Measurements from ENCODE around the gene ARSG.
"Not testable (repeated sequence)": the region's sequence is repeated elsewhere in the genome, so short reads cannot be mapped to it uniquely, and the experiment has no call there.

Gene ARSG

DNA sequence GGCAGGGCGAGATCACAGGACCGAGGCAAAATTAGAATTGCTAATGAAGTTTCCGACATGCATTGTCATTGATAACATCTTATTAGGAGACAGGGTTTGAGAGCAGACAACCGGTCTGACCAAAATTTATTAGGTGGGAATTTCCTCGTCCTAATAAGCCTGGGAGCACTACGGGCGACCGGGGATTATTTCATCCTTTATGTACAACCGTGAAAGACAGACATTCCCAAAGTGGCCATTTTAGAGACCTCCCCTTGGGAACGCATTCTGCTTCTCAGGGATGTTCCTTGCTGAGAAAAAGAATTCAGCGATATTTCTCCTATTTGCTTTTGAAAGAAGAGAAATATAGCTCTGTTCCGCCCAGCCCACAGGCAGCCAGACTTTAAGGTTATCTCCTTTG is 40.6 kb downstream of the ARSG start:
- not testable (repeated sequence) for DNase-seq (ENCODE audit: low spot score)

DNA sequence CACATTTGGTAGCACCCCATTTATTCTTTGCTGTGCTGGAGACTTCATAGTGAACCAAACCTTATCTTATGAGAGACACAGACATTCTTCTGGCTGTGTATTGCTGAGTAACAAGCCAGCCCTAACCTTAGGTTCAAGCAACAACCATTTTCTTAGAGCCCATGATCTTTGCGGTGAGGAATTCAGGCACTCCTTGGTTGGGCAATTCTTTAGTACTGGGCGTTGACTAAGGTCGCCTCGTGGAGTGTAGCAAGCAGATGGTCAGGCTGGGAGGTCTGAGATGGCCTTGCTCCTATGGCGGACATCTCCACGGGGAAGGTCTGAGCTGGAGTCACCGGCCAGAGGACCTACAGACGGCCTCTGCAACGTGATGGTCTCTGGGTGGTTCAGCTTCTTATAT is 43.1 kb downstream of the ARSG start:
- DNase-seq (ENCODE audit: low spot score), result no peak

DNA sequence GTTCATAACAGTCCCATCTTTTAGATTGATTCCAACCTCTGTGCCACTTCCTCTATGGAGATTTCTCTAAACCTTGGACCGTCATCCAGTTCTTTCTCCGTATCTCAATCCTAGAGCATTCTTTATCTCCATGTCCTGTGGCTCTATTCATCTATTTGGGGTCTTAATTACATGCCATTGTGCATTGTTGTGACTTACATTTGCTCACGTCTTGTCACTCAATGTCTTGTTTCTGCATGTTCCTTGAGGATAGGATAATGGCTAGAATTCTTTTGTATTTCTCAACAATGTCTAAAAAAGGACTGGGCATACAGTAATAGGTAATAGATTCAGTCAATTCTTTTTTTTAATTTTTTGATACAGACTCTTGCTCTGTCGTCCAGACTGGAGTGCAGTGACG is 50.2 kb downstream of the ARSG start:
- no peak for DNase-seq (ENCODE audit: low spot score)

DNA sequence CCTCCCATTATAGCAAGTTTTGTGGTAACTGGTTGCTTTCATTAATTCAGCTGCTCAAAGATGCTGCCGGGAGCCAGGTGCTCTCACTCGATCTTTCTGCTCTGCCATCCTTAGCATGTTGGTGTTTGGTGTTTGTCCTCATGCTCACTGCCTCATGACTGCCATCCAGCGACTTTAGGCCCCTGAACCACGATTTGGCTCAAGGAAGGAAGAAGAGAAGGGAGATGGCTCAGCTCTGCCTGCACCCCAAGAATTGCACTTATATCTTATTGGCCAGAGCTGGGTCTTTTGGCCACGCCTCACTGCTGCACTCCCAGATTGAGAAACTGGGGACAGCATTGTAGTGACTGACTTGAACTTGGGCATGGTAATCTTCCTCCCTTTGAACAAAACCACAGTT is 52.7 kb downstream of the ARSG start:
- no peak for DNase-seq (ENCODE audit: low spot score)

DNA sequence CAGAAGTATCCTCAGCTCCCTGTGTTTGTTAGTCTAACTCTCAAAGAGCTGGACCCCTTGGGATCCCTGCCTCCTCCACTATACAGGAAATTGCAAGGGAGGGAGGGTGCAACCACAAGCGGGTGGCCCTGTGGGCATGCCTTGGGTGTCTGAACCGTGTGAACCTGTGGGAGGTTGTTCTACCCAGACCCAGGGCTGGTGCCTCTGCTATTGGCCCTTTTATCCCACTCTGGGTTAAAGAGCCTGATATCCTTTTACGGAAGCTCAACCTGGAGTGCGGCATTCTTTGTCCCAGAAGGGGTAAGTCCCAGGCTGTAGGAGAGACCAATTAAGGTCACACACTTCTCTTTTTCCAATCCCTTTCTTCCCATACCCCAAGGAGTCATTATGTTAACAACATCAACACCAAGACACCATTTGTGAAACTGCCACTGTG is 53.4 kb downstream of the ARSG start:
- DNase-seq (ENCODE audit: low spot score), result no peak

DNA sequence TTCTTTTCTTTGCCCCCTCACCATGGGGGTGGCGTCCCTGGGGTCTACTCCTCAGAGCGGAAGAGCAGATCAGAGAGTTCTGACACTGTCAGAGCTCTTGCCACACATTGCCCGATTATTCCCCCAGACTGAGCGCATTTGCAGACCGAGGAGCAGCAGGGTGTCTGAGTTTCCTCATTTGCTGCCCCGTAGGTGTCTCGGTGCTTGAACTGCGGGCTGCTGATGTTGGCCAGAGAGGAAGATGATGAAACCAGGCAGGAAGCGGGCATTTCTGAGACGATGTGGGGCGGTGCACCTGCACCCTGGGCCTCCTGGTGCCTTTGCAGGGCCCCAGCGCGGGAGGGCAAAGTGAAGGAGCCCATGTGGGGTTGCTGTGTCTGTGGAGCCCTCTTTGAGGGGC is 55.2 kb downstream of the ARSG start:
- DNase-seq (ENCODE audit: low spot score), result no peak

DNA sequence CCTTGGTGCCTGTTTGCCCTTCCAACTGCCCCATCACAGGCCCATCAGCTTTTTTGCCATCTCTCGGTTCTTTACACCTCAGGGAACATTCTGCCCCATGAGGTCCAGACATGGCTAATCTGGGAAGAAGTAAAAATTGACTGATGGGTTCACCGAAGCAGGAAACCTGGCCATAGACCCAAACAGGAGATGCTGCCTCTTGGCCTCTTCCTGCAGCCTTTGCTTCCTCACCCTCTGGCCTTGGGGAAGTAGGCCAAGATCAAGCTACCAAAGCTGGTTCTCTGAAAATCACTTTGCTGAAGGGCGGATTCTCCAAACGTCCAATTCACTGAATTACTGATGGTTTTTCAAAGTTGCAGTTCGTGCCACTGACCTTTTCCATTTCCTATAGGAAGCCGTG is 56.1 kb downstream of the ARSG start:
- DNase-seq (ENCODE audit: low spot score), result no peak

DNA sequence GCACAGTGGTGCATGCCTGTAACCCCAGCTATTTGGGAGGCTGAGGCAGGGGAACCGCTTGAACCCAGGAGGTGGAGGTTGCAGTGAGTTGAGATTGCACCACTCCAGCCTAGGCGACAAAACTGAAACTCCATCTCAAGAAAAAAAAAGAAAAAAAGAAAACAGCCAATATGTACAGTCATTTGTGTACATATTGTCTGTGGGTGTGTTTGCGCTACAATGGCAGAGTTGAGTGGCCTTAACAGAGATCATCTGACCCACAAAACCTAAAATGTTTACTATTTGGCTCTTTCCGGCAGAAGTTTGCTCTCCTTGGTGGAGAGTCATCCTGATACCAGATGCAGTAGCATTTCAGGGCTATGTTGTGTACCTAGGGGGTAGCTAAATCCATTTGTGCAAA is 57.9 kb downstream of the ARSG start:
- no peak for DNase-seq (ENCODE audit: low spot score)

DNA sequence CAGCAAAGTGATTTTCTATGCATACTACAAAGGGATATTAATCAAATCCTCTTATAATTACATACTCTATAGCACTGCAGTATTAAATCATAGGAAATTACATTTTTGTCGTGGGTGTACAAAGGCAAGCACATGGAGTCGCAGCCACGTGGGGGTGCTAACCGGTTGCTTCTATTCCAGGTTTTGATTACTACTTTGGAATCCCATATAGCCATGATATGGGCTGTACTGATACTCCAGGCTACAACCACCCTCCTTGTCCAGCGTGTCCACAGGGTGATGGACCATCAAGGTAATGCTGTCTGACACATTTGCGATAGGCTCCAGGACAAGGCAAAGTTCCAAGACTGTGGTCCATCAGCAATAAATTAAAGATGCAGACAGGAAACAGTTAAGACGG is 60.1 kb downstream of the ARSG start:
- peak; percentile 20 for DNase-seq (ENCODE audit: low spot score)

DNA sequence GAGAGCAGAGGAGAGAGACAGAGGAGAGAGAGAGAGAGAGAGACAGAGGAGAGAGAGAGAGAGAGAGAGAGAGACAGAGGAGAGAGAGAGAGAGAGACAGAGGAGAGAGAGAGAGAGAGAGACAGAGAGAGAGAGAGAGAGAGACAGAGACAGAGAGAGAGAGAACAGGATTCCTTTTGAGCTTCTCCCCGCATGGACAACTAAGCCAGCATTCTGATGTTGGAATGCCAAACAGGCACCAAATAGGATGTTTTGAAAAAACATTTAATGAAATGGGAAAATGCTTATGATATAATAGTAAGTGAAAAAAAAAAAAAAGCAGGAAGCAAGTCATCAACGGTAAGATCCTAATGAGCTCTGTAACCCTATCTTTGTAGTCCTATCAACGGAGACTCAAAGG is 60.7 kb downstream of the ARSG start:
- no peak for DNase-seq (ENCODE audit: low spot score)

DNA sequence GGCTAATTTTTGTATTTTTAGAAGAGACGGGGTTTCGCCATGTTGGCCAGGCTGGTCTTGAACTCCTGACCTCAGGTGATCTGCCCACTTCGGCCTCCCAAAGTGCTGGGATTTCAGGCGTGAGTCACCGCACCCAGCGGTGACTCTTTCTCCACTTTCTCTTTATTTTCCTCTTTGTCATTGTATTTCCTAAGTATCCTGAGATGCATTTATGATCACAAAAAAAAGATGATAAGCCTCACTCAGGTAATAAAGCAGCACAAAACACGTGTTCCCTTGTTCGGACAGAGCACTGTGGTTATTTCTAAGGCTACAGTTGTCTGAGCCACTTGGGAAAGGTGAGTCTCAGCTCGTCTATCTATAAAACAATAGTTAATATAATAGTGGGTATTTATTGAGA is 61.4 kb downstream of the ARSG start:
- DNase-seq (ENCODE audit: low spot score), result not testable (repeated sequence)

DNA sequence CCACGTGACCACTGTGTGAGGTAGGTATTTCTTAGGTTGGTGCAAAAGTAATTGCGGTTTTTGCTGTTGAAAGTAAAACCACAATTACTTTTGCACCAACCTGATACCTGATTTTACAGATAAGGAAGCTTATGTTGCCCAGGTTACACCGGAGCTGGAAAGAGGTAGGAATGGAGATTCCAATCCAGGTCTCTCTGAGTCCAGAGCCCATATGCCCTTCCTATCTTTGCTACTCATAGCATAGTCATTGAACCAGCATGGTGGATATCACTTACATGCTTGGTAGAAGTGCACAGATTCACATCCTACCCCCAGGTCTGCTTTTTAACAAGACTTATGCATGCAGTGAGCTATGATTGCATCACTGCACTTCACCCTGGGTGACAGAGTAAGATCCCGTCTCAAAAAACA is 61.8 kb downstream of the ARSG start:
- no peak for DNase-seq (ENCODE audit: low spot score)

DNA sequence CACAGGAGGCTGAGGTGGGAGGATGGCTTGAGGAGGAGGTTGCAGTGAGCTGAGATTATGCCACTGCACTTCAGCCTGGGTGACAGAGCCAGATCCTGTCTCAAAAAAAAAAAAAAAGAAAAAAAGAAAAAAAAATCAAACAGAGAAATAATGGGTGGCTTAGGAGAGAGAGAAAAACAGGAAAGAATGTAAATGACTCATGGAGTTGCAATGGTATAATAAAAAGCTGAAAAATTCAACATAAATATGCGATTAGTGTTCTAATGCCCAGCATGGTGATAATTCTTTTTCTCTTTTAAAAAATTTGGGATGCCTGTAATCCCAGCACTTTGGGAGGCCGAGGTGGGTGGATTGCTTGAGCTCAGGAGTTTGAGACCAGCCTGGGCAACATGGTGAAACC is 63.0 kb downstream of the ARSG start:
- not testable (repeated sequence) for DNase-seq (ENCODE audit: low spot score)

DNA sequence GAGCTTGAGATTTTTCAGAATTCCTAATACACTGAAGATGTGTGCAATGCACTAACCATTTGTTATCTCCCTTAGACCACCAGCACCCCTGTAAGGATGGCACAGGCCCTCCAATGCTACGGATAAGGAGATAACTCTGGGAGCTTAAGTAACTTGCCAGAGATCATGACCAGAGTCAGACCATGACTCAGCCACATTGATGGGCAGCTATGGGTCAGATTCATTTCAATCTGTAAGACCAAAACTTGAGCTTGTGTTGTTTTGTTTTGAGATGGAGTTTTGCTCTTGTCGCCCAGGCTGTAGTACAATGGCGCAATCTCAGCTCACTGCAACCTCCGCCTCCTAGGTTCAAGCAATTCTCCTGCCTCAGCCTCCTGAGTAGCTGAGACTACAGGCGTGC is 63.8 kb downstream of the ARSG start:
- not testable (repeated sequence) for DNase-seq (ENCODE audit: low spot score)

DNA sequence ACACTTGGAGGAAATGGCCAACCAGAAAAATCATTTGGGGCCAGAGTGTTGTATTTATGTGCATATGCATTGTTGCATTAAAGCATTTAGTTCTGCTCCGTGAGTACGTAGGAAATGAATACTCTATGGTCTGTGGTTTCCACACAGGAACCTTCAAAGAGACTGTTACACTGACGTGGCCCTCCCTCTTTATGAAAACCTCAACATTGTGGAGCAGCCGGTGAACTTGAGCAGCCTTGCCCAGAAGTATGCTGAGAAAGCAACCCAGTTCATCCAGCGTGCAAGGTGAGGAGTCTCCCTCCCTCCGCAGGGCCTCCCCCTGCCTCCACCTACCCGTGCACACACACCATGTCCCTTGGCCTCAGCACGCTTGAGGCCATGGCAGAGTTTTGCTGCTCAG is 65.2 kb downstream of the ARSG start:
- no peak for DNase-seq (ENCODE audit: low spot score)

DNA sequence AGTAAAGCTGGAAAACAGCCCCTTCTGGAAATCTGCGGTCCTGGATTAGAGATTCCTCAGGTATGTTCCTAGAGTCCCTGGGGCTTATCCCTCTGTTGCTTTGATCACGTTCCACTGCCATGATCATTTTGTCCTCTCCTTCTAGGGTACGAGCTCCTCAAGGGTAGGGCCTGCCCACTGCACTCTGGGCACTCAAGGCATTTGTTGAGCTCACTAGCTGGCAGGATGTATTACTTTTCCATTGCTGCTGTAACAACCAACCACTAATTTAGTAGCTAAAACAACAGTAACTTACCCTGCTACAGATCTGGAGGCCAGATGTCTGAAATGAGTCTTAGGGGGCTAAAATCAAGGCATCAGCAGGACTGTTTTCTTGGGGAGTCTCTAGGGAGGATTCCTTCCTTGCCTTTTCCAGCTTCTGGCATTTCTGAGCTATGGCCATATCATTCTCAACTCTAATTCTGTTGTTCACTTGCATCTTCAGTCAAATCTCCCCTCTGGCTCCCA is 65.7 kb downstream of the ARSG start:
- DNase-seq (ENCODE audit: low spot score), result no peak

DNA sequence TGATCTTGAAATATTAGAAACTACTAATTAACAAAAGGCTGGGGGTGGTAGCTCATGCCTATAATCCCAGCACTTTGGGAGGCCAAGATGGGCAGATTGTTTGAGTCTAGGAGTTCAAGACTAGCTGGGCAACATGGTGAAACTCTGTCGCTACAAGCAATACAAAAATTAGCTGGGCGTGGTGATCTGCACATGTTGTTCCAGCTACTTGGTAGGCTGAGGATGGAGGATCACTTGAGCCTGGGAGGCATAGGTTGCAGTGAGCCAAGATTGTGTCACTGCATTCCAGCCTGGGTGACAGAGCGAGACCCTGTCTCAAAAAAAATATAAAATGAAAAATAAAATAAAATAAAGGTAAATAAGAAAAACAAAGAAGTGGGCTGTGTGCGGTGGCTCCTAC is 66.6 kb downstream of the ARSG start:
- no peak for DNase-seq (ENCODE audit: low spot score)

DNA sequence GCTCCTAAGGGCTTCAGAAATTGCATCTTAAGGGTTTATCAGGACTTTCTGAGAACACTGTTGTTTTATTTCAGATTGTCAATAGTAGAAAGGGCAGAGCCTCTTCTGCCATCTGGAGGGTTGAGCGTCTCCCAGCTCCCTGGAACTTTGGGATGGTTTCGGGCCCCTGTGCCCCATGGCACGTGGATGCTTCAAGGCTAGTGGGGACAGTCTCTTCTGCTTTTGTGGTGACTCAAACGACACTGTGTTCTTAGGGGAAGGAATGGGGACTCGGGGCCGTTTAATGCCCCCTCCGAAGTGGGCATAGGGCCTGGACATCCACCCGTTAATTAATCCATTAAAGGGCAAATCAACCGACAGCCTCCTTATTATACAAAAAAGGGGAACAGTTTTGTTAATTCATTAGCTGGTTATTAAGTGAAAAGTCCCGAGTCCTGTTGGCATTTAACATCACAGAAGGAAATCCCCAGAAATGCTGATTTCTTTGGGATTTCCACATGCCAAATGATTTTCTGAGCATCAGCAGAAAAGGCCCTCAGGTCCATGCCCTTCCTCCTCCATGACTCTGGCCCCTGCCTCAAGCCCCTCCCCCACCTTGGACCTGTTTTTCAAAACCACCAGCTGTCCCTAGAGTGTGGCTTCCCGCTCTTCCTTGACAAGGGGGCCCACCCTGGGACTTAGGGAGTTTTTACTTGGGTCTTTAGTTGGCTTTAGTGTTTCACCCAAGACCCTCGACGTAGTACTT is 68.7 kb downstream of the ARSG start:
- no peak for DNase-seq (ENCODE audit: low spot score)

DNA sequence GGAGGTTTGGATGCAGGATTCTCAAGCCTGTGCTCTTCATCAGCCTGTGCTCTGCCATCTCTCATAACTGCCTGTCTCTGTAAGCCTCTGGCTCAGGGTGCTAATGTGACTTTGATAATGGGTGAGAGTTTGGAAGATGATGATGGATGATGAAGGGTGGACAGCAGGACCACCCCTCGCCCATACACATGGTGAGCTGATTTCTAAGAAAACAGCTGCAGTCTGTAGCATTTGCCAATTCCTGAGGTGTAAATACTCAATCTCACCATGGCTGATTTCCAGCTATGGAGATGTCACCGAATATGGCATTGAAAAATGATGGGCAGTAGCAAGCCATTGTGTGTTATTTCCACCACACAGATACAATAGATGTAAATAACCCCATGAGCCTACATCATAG is 74.2 kb downstream of the ARSG start:
- no peak for DNase-seq (ENCODE audit: low spot score)

DNA sequence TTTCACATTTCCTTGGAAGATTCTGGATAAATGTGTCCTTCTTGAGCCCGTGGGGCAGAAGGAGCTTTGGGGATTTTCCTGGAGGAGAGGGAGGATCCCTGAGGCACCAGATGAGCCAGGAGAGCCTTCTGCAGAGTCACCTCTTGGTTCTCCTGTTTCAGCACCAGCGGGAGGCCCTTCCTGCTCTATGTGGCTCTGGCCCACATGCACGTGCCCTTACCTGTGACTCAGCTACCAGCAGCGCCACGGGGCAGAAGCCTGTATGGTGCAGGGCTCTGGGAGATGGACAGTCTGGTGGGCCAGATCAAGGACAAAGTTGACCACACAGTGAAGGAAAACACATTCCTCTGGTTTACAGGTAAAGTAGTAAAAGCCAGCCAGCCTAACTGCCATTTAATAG is 77.1 kb downstream of the ARSG start:
- no peak for DNase-seq (ENCODE audit: low spot score)

DNA sequence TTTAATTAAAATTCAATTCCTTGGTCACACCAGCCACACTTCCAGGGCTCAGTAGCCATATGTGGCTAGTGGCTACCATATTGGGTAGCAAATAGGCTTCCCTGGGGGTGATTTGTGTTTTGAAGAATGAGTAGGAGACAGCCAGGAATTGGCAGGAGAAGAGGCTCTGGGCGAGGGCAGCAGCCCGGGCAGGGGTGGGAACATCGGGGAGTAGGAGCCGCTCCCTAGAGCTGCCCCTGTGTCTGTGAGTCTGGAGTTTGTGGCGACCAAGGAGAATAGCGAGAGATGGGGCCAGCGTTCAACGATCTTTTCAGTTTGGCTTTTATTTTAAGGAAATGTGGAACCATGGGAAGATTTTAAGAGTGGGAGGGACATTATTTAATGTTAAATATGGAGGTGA is 84.3 kb downstream of the ARSG start:
- no peak for DNase-seq (ENCODE audit: low spot score)

DNA sequence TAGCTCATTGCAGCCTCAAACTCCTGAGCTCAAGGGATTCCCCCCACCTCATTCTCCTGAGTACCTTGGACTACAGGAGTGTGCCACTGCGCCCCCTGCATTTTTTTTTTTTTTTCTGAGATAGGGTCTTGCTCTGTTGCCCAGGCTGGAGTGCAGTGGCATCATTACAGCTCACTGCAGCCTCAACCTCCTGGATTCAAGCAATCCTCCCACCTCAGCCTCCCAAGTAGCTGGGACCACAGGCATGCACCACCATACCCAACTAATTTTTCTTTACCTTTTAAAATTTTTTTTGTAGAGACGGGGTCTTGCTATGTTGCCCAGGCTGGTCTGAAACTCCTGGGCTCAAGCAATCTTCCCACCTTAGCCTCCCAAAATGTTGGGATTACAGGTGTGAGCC is 84.9 kb downstream of the ARSG start:
- DNase-seq (ENCODE audit: low spot score), result not testable (repeated sequence)

DNA sequence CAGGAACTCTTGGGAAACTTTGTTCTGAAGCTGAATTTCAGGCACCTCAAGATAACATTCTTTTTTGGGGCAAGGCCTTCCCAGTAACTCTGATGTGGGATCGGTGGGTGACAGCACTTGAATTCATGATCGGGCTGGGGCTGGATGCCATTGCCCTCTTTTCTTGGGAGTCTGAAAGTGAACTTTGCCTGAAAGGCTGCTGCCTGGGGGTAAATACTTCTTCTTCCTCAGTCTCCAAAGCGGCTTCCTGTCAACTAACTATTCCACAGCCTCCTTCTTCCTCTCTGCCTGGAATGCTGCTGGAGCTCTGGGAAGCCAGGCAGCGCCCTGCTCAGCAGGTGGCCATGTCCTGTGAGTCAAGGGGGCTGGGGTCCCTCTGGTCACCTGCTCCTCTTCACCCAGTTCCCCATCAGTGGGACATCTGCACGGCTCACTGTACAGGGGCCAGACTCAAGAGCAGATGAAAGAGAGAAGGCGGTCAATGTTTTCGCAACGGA is 86.5 kb downstream of the ARSG start:
- DNase-seq (ENCODE audit: low spot score), result no peak

All from hematopoietic multipotent progenitor cell treated with erythropoietin and hydrocortisone succinate and interleukin-3 and kit ligand, for 15 days (in vitro differentiated cells).